ENCODE measurements around the gene NDUFS8.

NDUFS8 gene

DNA sequence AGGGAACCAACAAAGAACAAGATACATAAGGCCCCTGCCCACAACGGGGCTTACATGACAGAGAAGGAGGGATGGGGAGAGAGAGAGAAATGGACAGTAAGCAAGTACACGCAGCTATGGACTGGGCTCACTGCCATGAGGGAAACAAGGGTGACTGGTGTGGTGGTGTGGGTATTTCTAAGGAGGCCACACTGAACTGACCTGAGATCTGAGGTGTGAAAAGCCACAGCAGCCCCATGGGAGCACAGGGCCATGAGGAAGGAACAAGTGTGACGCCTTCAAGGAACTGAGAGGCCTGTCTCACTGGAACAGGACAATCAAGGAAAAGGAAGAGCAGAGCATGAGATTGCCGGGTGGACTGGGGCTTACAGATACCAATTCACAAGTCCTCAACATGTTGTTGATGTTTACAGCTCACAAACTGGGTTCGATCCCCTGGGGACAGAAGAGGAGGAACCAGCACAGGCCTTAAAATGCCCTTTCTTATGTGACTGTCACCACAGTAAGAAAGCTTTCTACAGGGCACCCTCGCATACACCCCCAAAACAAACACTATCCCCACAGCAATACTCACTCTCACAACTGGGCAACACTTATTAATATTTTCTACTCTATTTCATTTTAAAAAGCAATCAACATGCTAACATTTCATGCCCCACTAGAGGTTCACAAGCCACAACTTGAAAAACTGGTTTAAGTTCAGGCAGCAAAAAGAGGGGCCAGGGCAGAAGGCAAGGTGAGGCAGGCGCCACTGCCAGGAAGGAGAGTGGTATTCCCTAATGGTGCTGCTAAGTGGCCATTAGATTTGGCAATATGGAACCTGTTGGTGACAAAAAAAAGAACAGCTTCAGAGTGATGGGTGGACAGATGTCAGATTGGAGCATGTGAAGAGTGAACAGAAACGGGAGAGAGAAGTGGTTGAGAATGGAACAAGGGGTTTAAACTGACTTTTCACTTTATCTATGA lies 47.4 kb downstream of the NDUFS8 start:
- H3K4me3 ChIP-seq (ENCODE audit: control insufficient read depth, low read depth, low read length) = no peak overlapping the region
- DNase-seq (ENCODE audit: low read depth) = no peak
- TF ChIP-seq, protein P1, sequence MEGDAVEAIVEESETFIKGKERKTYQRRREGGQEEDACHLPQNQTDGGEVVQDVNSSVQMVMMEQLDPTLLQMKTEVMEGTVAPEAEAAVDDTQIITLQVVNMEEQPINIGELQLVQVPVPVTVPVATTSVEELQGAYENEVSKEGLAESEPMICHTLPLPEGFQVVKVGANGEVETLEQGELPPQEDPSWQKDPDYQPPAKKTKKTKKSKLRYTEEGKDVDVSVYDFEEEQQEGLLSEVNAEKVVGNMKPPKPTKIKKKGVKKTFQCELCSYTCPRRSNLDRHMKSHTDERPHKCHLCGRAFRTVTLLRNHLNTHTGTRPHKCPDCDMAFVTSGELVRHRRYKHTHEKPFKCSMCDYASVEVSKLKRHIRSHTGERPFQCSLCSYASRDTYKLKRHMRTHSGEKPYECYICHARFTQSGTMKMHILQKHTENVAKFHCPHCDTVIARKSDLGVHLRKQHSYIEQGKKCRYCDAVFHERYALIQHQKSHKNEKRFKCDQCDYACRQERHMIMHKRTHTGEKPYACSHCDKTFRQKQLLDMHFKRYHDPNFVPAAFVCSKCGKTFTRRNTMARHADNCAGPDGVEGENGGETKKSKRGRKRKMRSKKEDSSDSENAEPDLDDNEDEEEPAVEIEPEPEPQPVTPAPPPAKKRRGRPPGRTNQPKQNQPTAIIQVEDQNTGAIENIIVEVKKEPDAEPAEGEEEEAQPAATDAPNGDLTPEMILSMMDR (IDR thresholded peaks at IDR 0.05; ENCODE audit: control insufficient read depth, insufficient read depth, low read depth, low read length, missing control alignments) = no peak

DNA sequence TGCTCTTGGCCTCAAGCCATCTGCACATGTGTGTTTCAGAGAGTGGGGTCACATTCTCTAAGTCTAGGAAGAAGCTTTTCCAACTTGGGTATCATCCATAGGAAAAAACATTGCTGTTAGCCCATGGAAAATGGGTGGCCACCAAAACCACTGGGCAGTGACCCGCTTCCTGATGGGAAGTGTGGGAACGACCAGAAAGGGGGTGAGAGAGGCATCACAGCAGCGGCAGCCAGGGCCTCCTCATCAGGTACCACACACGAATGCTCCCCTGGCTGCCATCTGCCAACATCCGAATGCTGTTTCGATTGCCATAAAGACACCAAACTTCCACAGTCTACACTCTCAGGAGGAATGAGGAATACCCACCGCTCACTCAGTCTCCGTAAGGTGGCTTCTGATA lies 50.4 kb downstream of the NDUFS8 start:
- no peak for DNase-seq (ENCODE audit: low read depth)
- TF ChIP-seq, protein P1 (IDR thresholded peaks at IDR 0.05; ENCODE audit: control insufficient read depth, insufficient read depth, low read depth, low read length, missing control alignments) = no peak
- H3K4me3 ChIP-seq (ENCODE audit: control insufficient read depth, low read depth, low read length) = no peak overlapping the region

DNA sequence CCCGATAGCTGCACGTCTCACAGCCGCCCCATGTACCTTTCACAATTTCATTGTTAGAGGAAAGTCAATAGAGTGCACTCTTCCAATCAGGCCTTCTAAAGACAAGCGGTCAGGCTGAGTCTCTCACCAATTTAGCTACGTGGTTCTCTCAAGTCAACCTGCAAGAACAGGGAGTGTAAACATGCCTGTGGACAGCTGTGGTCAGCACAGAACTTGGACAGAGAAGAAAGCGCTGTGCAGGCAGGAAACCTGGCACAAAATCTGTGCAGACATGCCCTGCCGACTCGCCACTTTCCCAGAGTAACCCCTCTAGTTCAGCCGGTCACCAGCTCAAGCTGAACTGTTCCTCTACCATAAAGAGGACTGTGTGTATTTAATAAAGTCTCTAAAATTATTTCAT lies 51.2 kb downstream of the NDUFS8 start:
- TF ChIP-seq, protein P1 (IDR thresholded peaks at IDR 0.05; ENCODE audit: control insufficient read depth, insufficient read depth, low read depth, low read length, missing control alignments) = no peak
- H3K4me3 ChIP-seq (ENCODE audit: control insufficient read depth, low read depth, low read length) = no peak overlapping the region
- no peak for DNase-seq (ENCODE audit: low read depth)

DNA sequence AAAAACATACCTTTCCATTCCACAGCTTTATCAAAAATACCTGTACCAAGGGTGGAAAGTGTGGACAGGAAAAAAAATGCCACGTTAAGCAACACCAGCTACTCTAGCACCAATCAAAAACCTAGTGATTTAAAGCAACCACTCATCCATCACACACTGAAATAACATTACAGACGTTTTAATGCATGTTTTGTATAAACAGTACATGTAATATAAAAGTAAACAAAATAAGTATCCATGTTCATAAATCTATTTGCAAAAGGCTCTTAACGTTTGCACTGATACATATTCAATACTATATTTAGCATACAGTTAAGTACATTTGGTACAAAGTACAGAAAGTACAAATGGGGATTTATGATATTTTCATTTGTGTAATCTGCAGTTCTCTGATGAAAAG lies 52.0 kb downstream of the NDUFS8 start:
- no peak for DNase-seq (ENCODE audit: low read depth)
- no peak overlapping the region for H3K4me3 ChIP-seq (ENCODE audit: control insufficient read depth, low read depth, low read length)
- TF ChIP-seq, protein P1 (IDR thresholded peaks at IDR 0.05; ENCODE audit: control insufficient read depth, insufficient read depth, low read depth, low read length, missing control alignments) = no peak

DNA sequence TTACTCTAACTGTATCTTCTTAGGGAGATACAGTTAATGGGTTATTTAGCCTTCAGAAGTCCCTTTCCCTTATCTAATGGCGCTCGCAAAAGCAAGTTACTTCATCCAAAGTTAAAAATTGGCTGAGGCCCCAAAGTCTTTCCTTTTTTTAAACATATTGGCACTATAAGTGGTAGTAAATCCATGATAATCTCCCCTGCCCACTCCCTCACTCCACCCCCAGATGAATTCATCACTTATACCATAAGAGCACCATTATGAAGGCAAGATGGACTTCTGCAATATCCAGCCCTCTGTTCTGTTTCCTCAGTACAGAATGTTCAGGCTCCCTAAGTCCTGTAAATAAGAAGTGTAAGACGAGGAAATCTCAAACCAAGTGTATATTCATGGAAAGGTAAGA lies 53.0 kb downstream of the NDUFS8 start:
- H3K4me3 ChIP-seq (ENCODE audit: control insufficient read depth, low read depth, low read length) = no peak overlapping the region
- TF ChIP-seq, protein P1 (IDR thresholded peaks at IDR 0.05; ENCODE audit: control insufficient read depth, insufficient read depth, low read depth, low read length, missing control alignments) = no peak
- no peak for DNase-seq (ENCODE audit: low read depth)

All from AG09309 (cell line).